MM.1S (cell line): ENCODE results near the gene SPECC1L.

Source experiments
- EZH2 ChIP-seq: fragments of 300-600 bp; sonication (generic); optimal IDR thresholded peaks from 2 replicates; pipeline ENCODE3; 2017; ENCODE audit warnings: low read depth, mild to moderate bottlenecking, antibody characterized with exemption, low read length, mixed read lengths
- EZH2phosphoT487 ChIP-seq: fragments of 300-600 bp; sonication (generic); IDR thresholded peaks from 2 replicates; pipeline ENCODE4 v1.6.1; 2018; ENCODE audit warnings: antibody characterized with exemption, low read length
- TF ChIP-seq, protein P1 (sequence below): fragments of 300-600 bp; sonication (generic); IDR thresholded peaks from 2 replicates; pipeline ENCODE4 v1.5.1; 2016; ENCODE audit warnings: antibody characterized with exemption, low read length, mixed read lengths

DNA sequence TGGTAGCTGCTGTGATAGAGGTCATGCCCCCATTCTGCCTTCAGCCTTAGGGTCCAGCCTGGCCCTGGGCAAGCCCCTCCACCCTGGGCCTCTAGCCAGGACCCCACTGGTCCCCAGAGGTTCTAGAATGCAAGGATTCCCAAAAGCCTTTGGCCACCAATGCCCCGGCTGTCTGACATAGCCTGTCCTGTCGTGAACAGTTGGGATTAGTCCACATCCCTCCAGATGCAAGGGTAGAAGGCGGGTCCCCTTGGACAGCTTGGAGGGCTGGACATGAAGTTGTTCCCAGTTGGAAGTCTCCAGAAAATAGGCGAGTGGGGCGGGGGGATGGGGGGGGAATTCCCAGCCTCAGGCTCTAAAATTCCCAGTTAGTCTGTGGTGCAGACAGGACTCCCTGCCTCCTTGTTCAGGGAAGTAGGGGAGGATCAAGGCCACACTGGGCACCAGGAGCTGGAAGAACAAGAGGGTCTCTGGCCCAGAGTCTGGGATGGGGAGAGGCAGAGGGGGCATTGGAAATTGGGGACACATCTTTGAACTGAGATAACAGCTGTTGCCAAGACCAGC is 151.6 kb downstream of the SPECC1L start:
- TF ChIP-seq, protein P1, sequence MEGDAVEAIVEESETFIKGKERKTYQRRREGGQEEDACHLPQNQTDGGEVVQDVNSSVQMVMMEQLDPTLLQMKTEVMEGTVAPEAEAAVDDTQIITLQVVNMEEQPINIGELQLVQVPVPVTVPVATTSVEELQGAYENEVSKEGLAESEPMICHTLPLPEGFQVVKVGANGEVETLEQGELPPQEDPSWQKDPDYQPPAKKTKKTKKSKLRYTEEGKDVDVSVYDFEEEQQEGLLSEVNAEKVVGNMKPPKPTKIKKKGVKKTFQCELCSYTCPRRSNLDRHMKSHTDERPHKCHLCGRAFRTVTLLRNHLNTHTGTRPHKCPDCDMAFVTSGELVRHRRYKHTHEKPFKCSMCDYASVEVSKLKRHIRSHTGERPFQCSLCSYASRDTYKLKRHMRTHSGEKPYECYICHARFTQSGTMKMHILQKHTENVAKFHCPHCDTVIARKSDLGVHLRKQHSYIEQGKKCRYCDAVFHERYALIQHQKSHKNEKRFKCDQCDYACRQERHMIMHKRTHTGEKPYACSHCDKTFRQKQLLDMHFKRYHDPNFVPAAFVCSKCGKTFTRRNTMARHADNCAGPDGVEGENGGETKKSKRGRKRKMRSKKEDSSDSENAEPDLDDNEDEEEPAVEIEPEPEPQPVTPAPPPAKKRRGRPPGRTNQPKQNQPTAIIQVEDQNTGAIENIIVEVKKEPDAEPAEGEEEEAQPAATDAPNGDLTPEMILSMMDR, result no peak
- TF ChIP-seq EZH2, result no peak
- no peak for TF ChIP-seq EZH2phosphoT487
